ENCODE results near the gene OTULIN. TPM values are rescaled to one million over a fixed set of nuclear protein-coding genes. Genes with fewer than 3 reads are reported as not detected.

Gene OTULIN
- total and polyA plus RNA-seq, 2 of the 8 experiments (the other 6 are each of a cell fraction or from before 2014, with no cell fraction given): 5.2 to 34.8 TPM

DNA sequence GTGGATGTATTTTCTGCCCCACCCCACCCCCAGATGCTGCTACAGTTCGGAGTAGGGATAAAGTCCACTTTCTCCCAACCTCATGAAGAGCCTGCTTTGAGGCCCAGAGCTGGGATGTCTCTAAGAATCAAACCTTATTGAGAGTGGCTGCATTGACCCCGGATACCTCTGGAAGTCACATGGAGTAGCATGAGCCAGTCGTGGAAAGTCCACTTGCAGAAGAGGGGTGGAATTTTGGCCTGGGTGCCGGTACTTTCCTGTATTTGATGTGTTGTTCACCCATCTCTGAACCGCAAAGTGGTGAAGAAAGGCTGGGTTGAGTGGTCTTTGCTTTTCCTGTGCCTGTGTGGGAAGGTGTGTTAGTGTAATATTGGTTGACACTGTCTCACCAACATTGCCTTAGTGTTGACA lies 3.7 kb downstream of the OTULIN start:
- Histone ChIP-seq H3K4me1 (replicated peaks in 1 of 4; ENCODE audit: control insufficient read depth in 3 of 4, insufficient read depth in 4 of 4, low read length in 3 of 4) (peaks cover 3 to 14% (median 11%) of the 10 kb centered on the region in 4 experiments; a peak in 5 of 7 replicates), H4K20me1 (replicated peaks in 1 of 2; ENCODE audit: control insufficient read depth in 1 of 2, insufficient read depth in 2 of 2, low read length in 2 of 2) (peaks cover 0 to 5% of the 10 kb centered on the region in 2 experiments), H3K14ac (ENCODE audit: insufficient read length) (no peak overlapping the region), H3K4me3 (ENCODE audit: extremely low read depth in 1 of 4, insufficient read depth in 2 of 4, low read depth in 3 of 4, low read length in 4 of 4) (no peak overlapping the region), H2BK20ac (ENCODE audit: low read length) (no peak overlapping the region), H2BK12ac (ENCODE audit: low read depth, low read length) (no peak overlapping the region), H3K9ac (replicated peaks in 1 of 4; ENCODE audit: extremely low read depth in 1 of 4, low read depth in 3 of 4, low read length in 3 of 4) (no peak overlapping the region), H2BK5ac (ENCODE audit: low read depth, low read length) (no peak overlapping the region), H3K4me2 (ENCODE audit: insufficient read depth in 1 of 2, low read depth in 2 of 2, low read length in 2 of 2) (no peak overlapping the region), H4K8ac (ENCODE audit: extremely low read depth, insufficient read depth, low read length) (no peak overlapping the region), H2BK120ac (replicated peaks; ENCODE audit: low read depth, low read length) (no peak overlapping the region), H4K91ac (replicated peaks; ENCODE audit: insufficient read length, low read length) (no peak overlapping the region), H3K27ac (ENCODE audit: low read depth, low read length) (no peak overlapping the region), H3K9me3 (ENCODE audit: insufficient read depth in 2 of 2, low read depth in 1 of 2, low read length in 1 of 2) (no peaks in the 10 kb centered on the region), H3K4ac (replicated peaks; ENCODE audit: insufficient read length, low read depth, low read length) (no peak overlapping the region), H2AK5ac (ENCODE audit: low read depth, low read length) (no peak overlapping the region), H3K79me2 (ENCODE audit: control insufficient read depth in 1 of 2, insufficient read depth in 2 of 2, low read length in 2 of 2) (peaks cover 0 to 64% of the 10 kb centered on the region in 2 experiments; a peak in 3 of 4 replicates), H4K5ac (ENCODE audit: insufficient read length, low read depth, low read length) (no peak overlapping the region), H3K27me3 (replicated peaks in 1 of 4; ENCODE audit: control insufficient read depth in 3 of 4, extremely low read depth in 1 of 4, insufficient read depth in 3 of 4, low read length in 3 of 4) (peaks cover 0 to 13% (median 10%) of the 10 kb centered on the region in 4 experiments; a peak in 6 of 7 replicates), H3K56ac (replicated peaks; ENCODE audit: insufficient read length, low read depth, low read length) (no peak overlapping the region), H3K36me3 (ENCODE audit: control insufficient read depth in 2 of 4, insufficient read depth in 4 of 4, low read length in 3 of 4) (no peaks in the 10 kb centered on the region), H3K18ac (ENCODE audit: extremely low read depth, low read length) (no peak overlapping the region), H2AFZ (ENCODE audit: low read length) (no peak overlapping the region), H3K23ac (ENCODE audit: insufficient read length) (no peak overlapping the region), H3K79me1 (ENCODE audit: low read depth, low read length) (peaks cover 12% of the 10 kb centered on the region; the same call in 1 of the 2 replicates), H3K23me2 (ENCODE audit: low read depth, low read length) (peaks cover 6% of the 10 kb centered on the region; the same call in 1 of the 2 replicates), H2BK15ac (ENCODE audit: low read length) (no peak overlapping the region)
- FAIRE-seq (no peak), DNase-seq (ENCODE audit: low read depth in 1 of 2, low spot score in 2 of 2) (no peak)
- 87% methylated on average over 5 of the region's 5 CpGs; no CpG with 5 or more reads in 1 of the 2 experiments for WGBS, 2 experiments (ENCODE audit: extremely low coverage in 1 of 2, insufficient coverage in 1 of 2, insufficient read length in 1 of 2, insufficient replicate concordance in 2 of 2, low coverage in 1 of 2, low lambda C conversion rate in 2 of 2, missing lambda C conversion rate in 1 of 2)
- TF ChIP-seq KDM1A (IDR thresholded peaks at IDR 0.05; ENCODE audit: borderline replicate concordance, low read length) (no peak), POLR2AphosphoS5 (IDR thresholded peaks at IDR 0.05; ENCODE audit: low read depth, low read length) (no peak), SIX5 (IDR thresholded peaks at IDR 0.05; ENCODE audit: low read depth, low read length) (no peak), BRCA1 (IDR thresholded peaks at IDR 0.05; ENCODE audit: low read depth, low read length) (no peak), YY1 (IDR thresholded peaks at IDR 0.05; ENCODE audit: low read depth, low read length) (no peak)
- POLR2A ChIA-PET (ENCODE audit: partially characterized antibody): no interaction called here
- CTCF ChIA-PET (ENCODE audit: partially characterized antibody): interaction anchor here (0.6 to 1.5 kb wide), 3 partner anchors 9 to 331 kb away, joined by 3 to 4 read pairs (median 3); no protein-coding TSS in a partner anchor
